ENCODE measurements around the gene PIK3CB. TPM values are rescaled to one million over a fixed set of nuclear protein-coding genes. Genes with fewer than 3 reads are reported as not detected.

PIK3CB gene
- total RNA-seq (10 to 100 TPM; 14.4 to 27.1 (median 21.0) TPM), polyA plus RNA-seq (10 to 100 TPM; 10.6 to 15.6 TPM)
- long read RNA-seq, donor 1, partial matches to known transcripts = 2 of 4 reads
- long read RNA-seq, donor 1, other reads (novel, unspliced or antisense) = 2 of 4 reads
- long read RNA-seq, donor 2, partial matches to known transcripts = 0 of 7 reads
- long read RNA-seq, donor 2, other reads (novel, unspliced or antisense) = 6 of 7 reads
- long read RNA-seq, donor 3, partial matches to known transcripts = 4 of 28 reads
- long read RNA-seq, donor 3, other reads (novel, unspliced or antisense) = 24 of 28 reads

DNA sequence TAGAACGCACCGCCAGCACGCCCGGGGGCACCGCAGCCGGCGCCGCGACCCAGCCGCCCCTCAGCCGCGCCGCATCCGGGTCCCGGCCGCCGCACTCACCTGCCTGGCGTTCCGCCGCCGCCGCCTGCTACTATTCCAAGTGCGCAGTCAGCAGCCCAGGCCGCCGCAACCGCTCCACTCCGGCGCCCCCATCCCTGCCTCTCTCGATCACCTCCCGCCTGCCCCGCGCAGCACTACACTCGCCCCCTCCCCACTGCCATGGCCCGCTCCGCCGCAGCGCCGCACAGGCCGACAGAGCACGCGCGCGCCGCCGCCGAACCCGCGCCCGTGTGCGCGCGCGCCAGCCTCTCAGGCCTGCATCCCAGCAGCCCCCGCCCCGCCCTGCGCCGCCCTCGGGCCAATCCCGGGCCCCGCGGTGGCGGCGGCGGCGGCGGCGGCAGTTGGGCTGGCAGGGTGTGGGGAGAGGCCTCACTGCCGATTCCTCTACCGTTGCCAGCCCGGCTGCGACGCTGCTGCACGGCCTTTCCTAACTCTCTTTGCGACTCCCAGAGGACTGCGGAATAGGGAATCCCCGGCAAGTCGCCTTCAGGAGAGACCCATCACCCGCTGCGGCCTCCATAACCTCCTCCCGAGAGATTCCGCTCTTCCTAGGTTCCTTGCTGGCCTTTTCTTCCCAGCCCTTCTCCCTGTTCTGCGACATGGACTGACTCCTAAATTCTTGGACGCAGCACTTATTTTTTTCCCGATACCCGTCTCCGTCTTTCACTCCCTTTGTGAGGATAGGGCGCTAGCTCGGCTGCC, at the start of gene PIK3CB:
PIK3CB (minus strand) TSS at position 333 of the 801 bp plus-strand sequence. CDS start 75,585 bp downstream, outside the sequence.
- peaks cover 2% of the 10 kb centered on the region for H3K4me1 ChIP-seq (ENCODE audit: insufficient read depth)
- DNase-seq = peak; percentile 87 to 93 (median 90)
- H3K27ac ChIP-seq = peak within 1 kb of the TSS; percentile 95
- TF ChIP-seq POLR2A (IDR thresholded peaks at IDR 0.05) = no peak
- TF ChIP-seq, protein P1, sequence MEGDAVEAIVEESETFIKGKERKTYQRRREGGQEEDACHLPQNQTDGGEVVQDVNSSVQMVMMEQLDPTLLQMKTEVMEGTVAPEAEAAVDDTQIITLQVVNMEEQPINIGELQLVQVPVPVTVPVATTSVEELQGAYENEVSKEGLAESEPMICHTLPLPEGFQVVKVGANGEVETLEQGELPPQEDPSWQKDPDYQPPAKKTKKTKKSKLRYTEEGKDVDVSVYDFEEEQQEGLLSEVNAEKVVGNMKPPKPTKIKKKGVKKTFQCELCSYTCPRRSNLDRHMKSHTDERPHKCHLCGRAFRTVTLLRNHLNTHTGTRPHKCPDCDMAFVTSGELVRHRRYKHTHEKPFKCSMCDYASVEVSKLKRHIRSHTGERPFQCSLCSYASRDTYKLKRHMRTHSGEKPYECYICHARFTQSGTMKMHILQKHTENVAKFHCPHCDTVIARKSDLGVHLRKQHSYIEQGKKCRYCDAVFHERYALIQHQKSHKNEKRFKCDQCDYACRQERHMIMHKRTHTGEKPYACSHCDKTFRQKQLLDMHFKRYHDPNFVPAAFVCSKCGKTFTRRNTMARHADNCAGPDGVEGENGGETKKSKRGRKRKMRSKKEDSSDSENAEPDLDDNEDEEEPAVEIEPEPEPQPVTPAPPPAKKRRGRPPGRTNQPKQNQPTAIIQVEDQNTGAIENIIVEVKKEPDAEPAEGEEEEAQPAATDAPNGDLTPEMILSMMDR (IDR thresholded peaks at IDR 0.05) = peak in 1 of 3 donors; percentile 12
- H3K9me3 ChIP-seq = no peaks in the 10 kb centered on the region
- no peaks in the 10 kb centered on the region for H3K36me3 ChIP-seq
- 0 to 1% (median 0%) methylated on average over 55 to 88 of the region's 88 CpGs for WGBS, 3 donors
- H3K4me3 ChIP-seq = peak within 1 kb of the TSS; percentile 65
- intact Hi-C loops (cut with DNase I) = loop anchor here in 2 of 4 donors (10.0 kb wide), 3 partner anchors 60 to 230 kb away; partner anchors contain the start of gene FAIM (in 1 of the 2)
- no peaks in the 10 kb centered on the region for H3K27me3 ChIP-seq

GRCh38 chr3:138881233-138881632, 46.5 kb upstream of the PIK3CB start:
- no peaks in the 10 kb centered on the region for H3K36me3 ChIP-seq
- intact Hi-C loops (cut with DNase I) = no loop called here
- H3K27me3 ChIP-seq = no peaks in the 10 kb centered on the region
- no peak overlapping the region for H3K27ac ChIP-seq
- H3K9me3 ChIP-seq = no peaks in the 10 kb centered on the region
- 69 to 79% (median 79%) methylated on average over 2 of the region's 2 CpGs for WGBS, 3 donors
- TF ChIP-seq POLR2A (IDR thresholded peaks at IDR 0.05) = no peak
- TF ChIP-seq EP300 (IDR thresholded peaks at IDR 0.05) = no peak
- TF ChIP-seq, protein P1 (IDR thresholded peaks at IDR 0.05) = no peak
- no peak overlapping the region for H3K4me3 ChIP-seq
- no peak for DNase-seq
- H3K4me1 ChIP-seq (ENCODE audit: insufficient read depth) = no peaks in the 10 kb centered on the region

GRCh38 chr3:138879541-138880380, 45.0 kb upstream of the PIK3CB start:
- no peaks in the 10 kb centered on the region for H3K4me1 ChIP-seq (ENCODE audit: insufficient read depth)
- TF ChIP-seq, protein P1 (IDR thresholded peaks at IDR 0.05) = no peak
- TF ChIP-seq EP300 (IDR thresholded peaks at IDR 0.05) (no peak), POLR2A (IDR thresholded peaks at IDR 0.05) (no peak)
- no peaks in the 10 kb centered on the region for H3K27me3 ChIP-seq
- no peak overlapping the region for H3K4me3 ChIP-seq
- H3K9me3 ChIP-seq = no peaks in the 10 kb centered on the region
- no peaks in the 10 kb centered on the region for H3K36me3 ChIP-seq
- DNase-seq = no peak
- WGBS, 3 donors = 72 to 79% (median 79%) methylated on average over 13 to 14 of the region's 14 CpGs
- H3K27ac ChIP-seq = no peak overlapping the region
- intact Hi-C loops (cut with DNase I) = no loop called here

GRCh38 chr3:138877226-138877625, 42.5 kb upstream of the PIK3CB start:
- 86 to 89% (median 88%) methylated on average over 2 of the region's 2 CpGs for WGBS, 3 donors
- Histone ChIP-seq H3K27ac (no peak overlapping the region), H3K36me3 (no peaks in the 10 kb centered on the region), H3K4me1 (ENCODE audit: insufficient read depth) (no peaks in the 10 kb centered on the region), H3K9me3 (no peaks in the 10 kb centered on the region), H3K4me3 (no peak overlapping the region), H3K27me3 (no peaks in the 10 kb centered on the region)
- no peak for DNase-seq
- TF ChIP-seq EP300 (IDR thresholded peaks at IDR 0.05) = no peak
- no peak for TF ChIP-seq POLR2A (IDR thresholded peaks at IDR 0.05)
- TF ChIP-seq, protein P1 (IDR thresholded peaks at IDR 0.05) = no peak
- intact Hi-C loops (cut with DNase I) = no loop called here
